Hippocampal formation (tissue), 2 donors: Measurements from ENCODE around the gene ATAD2B.
"Not testable (repeated sequence)": the region's sequence is repeated elsewhere in the genome, so short reads cannot be mapped to it uniquely, and the experiment has no call there.

ENCODE experiments used
- DNase-seq, 2 donors: peaks; one replicate each; lab custom pipeline; 2025; lab: John Stamatoyannopoulos, UW

The ATAD2B gene

DNA sequence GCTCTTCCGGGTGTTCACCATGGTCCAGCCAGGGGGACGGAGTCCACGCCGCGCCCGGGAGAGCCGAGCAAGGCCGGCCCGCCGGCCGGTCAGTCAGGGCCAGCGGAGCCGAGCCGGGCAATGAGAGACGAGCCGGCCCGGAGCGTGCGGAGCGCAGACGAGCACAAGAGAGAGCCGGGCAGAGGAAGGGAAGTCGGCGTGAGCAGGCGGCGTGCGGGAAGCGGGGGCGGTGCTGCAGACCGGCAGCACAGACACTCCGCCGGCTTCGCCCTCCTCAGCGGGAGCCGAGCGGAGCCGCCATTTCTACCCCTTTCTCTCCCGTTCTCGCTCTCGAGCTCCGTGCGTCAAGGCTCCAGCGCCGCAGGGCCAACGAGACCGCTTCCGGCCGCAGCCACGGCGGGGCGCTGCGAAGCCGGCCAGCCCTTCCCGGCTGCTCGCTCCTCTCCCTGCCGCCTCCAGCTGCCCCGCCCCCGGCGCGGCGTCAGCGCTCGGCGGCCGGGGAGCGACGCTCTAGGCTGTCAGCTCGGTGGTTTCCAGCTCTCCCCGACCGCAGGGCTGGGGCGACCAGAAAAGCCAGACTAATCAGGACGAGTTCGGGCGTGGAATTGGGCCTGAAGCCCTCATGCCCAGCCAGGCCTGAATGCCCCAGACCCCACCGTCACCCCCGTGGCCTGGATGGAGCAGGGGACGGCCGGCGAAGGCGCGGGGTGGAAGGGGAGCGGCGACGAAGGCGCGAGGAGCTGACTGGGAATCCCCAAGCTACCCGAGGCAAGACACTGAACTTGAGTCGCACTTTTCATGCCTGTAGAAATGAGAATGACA is at the start of gene ATAD2B:
Gene ATAD2B, minus strand, starts transcription at position 374 of the 822 bp plus-strand sequence. Its CDS starts 353 bp downstream, at position 21.
- DNase-seq, result peak; percentile 87 to 95

- DNase-seq, result no peak
Measured at GRCh38 chr2:23967846-23968245, 40.9 kb upstream of the ATAD2B start.

DNA sequence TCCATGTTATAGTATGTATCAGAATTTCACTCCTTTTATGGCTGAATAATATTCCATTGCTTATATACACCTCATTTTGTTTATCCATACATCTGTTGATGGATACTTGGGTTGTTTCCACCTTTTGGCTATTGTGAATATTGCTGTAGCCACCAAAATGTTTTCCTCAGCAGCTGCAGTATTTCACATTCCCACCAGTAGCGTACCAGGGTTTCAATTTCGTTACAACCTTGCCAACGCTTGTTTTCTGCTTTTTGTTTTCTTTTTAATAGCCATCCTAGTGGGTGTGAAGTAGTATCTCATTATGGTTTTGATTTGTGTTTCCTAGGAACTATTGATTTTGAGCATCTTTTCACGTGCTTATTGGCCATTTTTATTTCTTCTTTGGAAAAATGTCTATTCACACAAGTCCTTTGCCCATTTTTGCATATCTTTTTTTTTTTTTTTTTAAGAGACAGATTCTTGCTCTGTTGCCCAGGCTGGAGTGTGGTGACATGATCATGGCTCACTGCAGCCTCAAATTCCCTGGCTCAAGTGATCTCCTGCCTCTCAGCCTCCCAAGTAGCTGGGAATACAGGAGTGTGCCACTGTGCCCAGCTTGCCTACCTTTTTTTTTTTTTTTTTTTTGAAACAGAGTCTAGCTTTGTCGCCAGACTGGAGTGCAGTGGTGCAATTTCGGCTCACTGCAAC is 27.5 kb upstream of the ATAD2B start:
- DNase-seq, result no peak

- DNase-seq, result no peak
Measured at GRCh38 chr2:23953625-23954024, 26.7 kb upstream of the ATAD2B start.

DNA sequence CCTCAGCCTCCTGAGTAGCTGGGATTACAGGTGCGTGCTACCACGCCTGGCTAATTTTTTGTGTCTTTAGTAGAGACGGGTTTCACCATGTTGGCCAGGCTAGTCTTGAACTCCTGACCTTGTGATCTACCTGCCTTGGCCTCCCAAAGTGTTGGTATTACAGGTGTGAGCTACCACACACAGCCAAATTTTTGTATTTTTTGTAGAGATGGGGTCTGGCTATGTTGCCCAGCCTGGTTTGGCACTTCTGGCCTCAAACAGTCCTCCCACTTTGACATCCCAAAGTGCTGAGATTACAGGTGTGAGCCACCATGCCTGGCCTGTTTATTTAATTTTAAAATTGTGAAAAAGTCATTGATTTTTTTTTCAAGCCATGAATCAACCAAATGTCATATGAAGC is 25.6 kb upstream of the ATAD2B start:
- not testable (repeated sequence) for DNase-seq

DNA sequence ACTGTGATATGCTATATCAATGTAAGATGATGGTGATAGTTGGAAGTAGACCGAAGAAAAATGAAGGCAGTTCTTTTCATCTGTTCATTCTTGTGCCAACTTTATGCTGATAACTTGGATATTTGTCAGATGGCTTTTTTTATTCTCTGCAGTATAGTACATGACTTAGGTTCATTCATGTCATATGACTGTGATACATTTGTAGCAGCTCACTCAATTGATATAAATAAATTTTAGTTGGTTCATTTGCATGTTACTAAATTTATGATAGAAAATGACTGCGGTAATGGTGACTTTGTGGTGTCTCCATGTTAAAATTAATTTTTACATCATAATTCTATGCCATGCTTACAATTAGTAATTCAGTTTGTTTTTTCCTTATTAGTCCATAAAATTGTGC is 20.4 kb upstream of the ATAD2B start:
- DNase-seq, result no peak

DNA sequence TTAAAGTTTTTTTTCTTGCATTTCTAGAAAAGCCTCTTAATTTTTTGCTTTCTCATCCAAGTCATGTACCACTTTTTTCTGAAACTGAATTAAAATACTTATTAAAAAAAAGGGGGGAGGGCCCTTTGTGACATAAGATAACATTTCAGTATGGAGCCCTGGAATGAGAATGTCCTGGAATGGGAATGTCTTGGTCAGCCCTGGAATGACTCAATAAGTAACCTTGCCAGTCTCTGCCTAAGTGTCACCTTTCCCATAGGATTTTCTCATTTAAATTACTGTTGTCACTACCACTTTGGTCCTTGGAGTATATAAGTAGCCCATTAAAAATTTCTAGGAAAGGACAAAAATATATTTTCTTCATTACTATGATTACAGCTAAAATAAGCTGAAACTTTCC is 18.1 kb upstream of the ATAD2B start:
- DNase-seq, result no peak

DNA sequence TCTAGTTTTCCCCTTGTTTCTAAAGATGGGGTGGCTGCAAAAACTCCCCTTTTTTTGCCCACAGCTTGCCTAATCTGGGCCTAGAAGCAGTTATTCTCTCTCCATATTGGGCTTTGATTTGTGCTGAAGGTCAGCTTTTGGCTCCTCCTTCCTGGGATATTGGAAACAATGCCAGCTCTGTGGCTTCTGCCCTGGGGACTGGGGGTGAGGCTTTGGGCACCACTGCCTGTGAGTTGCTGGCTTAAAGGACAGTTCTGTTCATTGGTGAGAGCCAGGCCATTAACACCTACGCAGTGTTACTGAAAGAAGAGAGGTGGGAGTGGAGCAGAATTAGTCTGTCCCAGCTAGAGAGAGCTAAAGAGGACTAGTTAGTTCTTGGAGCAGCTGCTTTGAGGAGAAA is 17.6 kb upstream of the ATAD2B start:
- peak in 1 of 2 donors; percentile 50 for DNase-seq

DNA sequence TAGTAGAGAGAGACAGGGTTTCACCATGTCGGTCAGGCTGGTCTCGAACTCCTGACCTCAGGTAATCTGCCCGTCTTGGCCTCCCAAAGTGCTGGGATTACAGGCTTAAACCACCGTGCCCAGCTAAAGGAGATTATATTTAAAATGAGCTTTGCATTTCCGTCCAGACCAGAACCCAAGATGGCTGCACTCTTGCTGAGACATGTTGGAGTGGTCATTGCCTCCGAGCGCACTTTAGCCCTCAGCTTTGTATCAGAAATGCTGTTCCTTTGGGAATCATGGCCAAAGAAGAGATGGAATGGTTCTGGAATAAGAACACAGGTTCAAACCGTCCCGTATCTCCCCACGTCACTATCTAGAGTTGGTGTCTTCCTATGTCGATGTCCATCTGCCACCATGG is 16.7 kb upstream of the ATAD2B start:
- DNase-seq, result no peak

- no peak for DNase-seq
Measured at GRCh38 chr2:23941644-23942043, 14.7 kb upstream of the ATAD2B start.

DNA sequence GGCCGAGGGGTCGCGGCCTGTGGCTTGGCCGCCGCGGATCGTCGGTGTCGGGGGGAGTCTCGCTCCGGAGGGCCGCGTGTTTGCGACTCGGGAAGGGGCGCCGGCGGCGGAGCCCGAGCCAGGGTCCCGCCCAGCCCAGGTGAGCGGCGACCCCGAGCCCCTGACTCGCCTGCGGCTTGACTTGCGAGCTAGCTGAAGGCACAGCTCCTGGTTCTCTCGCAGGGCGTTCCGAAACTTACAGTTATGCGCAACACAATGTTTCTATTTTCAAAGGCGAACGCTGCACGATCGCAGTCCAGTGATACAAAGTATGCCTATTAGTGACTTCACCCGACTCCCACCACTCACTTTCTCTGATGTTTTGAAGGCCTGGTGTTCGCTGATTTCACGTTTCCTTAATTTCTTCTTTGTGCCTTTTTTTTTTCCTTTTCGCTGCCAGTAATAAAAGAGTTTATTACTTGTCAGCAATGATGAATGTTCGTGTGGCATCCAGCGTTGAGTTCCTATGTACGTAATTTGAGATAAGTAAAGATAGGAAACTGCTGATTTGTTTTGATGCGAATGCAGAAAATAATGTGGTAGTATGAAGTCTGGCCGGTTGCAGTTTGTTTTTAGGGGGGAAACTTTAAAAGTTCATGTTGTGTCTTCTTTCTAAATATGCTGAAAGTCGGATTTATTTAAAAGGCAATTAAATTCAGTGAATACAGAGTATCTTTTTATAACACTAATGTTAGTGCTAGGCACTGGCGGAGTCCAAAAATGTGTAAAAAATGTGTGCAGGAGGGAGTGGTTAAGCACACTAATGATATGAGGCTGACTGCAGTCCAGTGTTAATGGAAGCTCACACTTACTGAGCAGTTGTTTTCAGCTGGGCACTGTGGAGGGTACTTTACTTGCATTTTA is 14.0 kb upstream of the ATAD2B start:
- peak; percentile 49 to 51 for DNase-seq

DNA sequence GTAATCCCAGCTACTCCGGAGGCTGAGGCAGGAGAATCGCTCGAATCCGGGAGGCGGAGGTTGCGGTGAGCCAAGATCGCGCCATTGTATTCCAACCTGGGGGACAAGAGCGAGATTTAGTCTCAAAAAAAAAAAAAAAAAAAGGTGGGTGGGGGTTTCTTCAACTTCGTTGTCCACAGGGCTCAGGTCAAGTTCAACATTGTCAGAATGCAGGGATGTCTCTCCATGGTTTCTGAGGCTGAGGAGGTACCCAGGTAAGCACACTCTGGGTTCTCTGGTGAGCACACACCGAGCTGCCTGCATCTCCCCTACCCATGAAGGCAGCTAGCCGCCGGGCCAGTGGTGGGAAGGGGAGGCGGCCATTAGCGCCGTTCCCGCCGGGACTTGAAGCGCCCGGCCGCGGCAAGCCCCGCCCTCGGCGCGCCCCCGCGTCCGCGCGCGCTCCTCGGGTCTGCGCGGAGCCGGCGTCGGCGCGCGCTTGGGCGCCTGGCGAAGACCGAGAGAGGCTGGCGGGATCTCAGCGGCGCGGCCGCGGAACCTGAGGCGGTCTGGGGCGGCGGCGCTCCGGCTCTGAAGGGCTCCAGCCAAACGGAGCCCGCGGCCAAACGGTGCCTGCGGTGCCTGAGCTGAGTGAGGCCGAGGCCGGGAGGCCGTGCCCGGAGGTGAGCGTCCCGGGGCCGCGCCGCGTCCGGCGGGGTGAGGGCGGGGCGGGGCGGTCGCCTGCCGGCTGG is 13.2 kb upstream of the ATAD2B start, which contains the start of gene UBXN2A:
Gene UBXN2A, plus strand, starts transcription at position 477 of the 731 bp plus-strand sequence. CDS start 17,852 bp downstream, outside the sequence.
- peak; percentile 62 to 67 for DNase-seq

DNA sequence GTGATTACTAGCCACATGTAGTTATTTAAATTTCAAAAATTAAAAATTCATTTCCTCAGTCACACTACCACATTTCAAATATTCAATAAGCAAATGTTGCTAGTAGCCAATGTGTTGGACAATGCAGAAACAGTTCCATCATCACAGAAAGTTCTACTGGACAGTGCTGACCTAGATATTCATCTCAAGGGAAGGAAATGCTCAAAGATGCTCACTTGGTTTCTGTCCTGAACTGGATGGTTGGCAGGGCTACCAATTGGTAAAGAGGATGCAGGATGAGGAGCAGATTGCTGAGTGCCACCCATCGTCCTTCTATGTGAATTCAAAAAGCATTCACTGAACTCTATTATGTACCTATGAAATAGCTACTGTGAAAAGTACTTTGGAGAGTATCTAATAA is 7.3 kb upstream of the ATAD2B start:
- DNase-seq, result no peak

DNA sequence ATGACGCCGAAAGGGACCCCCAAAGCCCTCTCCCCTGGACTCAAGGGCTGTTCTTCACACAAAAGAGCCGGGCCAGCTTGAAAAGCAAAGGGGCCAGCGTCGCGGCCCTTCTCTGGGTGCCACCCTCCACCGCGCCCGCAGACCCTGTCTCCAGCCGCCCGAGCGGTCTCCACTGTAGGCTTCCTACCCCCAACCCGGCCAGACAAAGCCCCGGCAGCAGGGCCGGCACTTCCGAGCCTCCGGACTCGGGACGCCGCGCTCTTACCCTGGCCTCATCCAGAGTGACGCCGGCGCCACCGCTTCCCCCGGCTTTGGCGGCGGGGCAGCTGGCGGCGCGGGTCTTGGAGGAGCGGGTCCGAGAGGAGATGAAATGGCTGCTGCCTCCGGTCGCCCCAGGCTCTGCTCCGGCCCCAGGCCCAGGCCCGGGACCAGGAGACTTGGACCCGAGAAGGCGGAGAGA is 603 bp downstream of the ATAD2B start:
- DNase-seq, result peak in 1 of 2 donors; percentile 68

DNA sequence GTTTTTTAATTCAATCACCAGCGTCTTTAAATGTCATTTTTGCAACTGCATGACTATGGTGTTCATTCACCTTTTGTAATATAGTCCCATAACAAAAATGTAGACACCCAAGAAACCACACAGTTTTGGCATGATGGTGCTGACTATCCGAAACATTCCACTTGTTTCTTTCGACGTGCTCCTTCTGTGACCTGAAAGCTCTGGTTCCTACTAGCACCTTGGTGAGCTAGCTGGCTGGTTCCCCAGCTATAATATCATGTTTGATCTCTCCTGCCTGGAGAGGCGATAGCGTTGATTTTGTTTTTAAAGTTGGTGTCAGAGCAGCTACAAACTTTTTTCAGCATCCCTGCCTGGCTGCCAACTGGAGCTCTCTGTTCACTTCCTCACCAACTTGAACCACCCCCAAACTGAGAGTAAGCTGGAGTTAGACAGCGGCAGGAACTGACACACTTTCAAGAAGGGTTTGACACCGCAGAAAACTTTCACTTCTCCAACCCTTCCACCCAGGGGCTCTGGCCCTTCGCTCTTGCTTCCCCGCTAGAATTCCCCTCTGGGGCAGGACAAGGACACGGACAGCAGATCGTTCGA is 1.1 kb downstream of the ATAD2B start:
- DNase-seq, result peak; percentile 46 to 68

DNA sequence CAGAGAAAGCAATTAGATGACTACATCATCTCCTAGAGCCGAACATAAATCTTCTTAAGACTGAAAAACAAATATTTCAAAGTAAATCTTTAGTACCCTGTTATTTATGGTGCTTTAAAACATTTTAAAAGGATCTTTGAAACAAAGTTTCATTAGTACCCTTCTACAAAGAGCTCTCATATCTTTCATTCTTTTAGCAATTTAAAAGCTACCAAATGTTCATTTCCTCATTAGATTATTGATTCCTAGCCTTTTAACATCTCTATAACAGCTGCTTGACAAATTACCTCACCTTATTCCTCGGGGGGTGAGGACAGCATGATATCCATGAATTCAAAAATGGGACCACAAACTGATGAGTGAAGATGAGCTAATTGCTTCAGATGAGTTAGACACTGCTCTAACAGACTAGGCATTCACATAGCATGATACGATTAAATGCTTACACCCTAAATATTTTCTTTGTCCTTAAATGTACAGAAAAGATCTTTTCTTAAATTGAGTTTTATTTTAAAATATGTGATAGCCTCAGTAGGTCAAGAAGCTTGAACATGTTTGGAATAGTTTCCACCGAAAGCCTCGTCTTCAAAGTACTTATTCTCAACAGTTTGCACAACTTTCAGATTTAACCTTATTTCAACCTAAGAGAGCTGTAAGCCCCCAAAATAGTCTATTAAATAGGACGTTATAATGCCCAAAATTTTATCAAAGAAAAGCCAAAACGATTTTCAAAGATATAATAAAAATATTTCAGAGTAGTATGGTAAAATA is 2.1 kb downstream of the ATAD2B start:
- DNase-seq, result no peak

DNA sequence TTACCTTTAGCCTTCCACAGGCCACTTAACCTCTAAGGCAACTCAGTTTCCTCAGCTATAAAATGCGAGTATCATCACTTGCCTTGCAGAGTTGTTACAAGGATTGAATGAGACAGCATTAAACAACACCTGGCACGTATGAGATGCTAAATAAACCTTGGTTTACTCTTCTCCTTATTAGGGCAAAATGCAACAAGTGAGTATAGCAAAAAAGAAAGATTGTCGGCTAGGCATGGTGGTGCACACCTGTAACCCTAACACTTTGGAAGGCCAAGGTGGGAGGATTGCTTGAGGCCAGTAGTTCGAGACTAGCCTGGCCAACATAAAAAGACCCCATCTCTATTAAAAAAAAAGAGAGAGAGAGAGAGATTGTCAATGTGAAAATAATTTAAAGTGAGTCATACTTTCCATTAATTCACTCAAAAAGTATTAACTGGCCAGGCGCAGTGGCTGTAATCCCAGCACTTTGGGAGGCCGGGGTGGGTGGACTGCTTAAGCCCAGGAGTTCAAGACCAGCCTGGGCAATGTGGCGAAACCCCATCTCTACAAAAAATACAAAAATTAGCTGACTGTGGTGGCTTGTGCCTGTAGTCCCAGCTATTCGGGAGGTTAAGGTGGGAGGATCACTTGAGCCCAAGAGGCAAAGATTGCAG is 8.0 kb downstream of the ATAD2B start:
- no peak for DNase-seq

- no peak for DNase-seq
Measured at GRCh38 chr2:23916727-23917405, 10.1 kb downstream of the ATAD2B start.

DNA sequence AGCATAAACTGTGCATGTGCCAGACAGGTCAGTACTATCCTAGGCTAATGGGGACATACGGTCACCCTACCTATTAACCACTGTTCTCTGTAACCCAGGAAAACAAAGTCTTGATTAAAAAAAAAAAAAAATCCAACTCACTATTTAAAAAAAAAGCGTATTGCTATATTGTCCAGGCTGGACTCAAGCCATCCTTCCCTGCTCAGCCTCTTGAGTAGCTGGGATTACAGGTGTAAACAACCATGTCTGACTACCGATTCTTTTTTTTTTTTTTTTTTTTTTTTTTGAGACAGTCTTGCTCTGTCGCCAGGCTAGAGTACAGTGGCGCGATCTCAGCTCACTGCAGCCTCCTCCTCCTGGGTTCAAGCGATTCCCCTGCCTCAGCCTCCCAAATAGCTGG is 11.6 kb downstream of the ATAD2B start:
- no peak for DNase-seq
